ENCODE measurements around the gene PIAS2. TPM values are rescaled to one million over a fixed set of nuclear protein-coding genes. Genes with fewer than 3 reads are reported as not detected.
A peak's percentile ranks its signal among the peaks of the same experiment; 100 is the strongest.

Gene PIAS2
- polyA plus RNA-seq, 1 experiment = 5.6 TPM

- TF ChIP-seq CTCF (IDR thresholded peaks at IDR 0.05; ENCODE audit: insufficient read depth, low read depth, low read length) = no peak
- no peak for DNase-seq (ENCODE audit: low read depth)
Observed at GRCh38 chr18:46920653-46921052, 3.3 kb upstream of the PIAS2 start.

GRCh38 chr18:46920067-46920466 is 2.8 kb upstream of the PIAS2 start:
- H3K27me3 ChIP-seq (ENCODE audit: control insufficient read depth, insufficient read depth, low read length) = no peaks in the 10 kb centered on the region
- ChIA-PET CTCF (no interaction called here), POLR2A (no interaction called here)
- no peaks in the 10 kb centered on the region for H3K36me3 ChIP-seq (ENCODE audit: control insufficient read depth, insufficient read depth, low read length)
- DNase-seq (ENCODE audit: low read depth) = no peak
- H3K4me3 ChIP-seq (ENCODE audit: low read depth, low read length) = no peak overlapping the region
- TF ChIP-seq CTCF (IDR thresholded peaks at IDR 0.05; ENCODE audit: insufficient read depth, low read depth, low read length) = no peak

More at GRCh38 chr18:46920653-46921052, 3.3 kb upstream of the PIAS2 start:
- no peak overlapping the region for H3K4me3 ChIP-seq (ENCODE audit: low read depth, low read length)
- H3K27me3 ChIP-seq (ENCODE audit: control insufficient read depth, insufficient read depth, low read length) = no peaks in the 10 kb centered on the region
- H3K36me3 ChIP-seq (ENCODE audit: control insufficient read depth, insufficient read depth, low read length) = no peaks in the 10 kb centered on the region
- ChIA-PET CTCF (interaction anchor here (0.6 to 1.3 kb wide), 2 partner anchors 10 to 183 kb away, joined by 3 to 4 read pairs; no protein-coding TSS in a partner anchor), POLR2A (no interaction called here)

- CTCF ChIA-PET = interaction anchor here (0.6 kb wide), 1 partner anchor 33 kb away, joined by 3 read pairs; no protein-coding TSS in a partner anchor
- TF ChIP-seq CTCF (IDR thresholded peaks at IDR 0.05; ENCODE audit: insufficient read depth, low read depth, low read length) = no peak
- POLR2A ChIA-PET = interaction anchor here (0.8 kb wide), 1 partner anchor 231 kb away, joined by 3 read pairs; no protein-coding TSS in a partner anchor
- H3K27me3 ChIP-seq (ENCODE audit: control insufficient read depth, insufficient read depth, low read length) = no peaks in the 10 kb centered on the region
- DNase-seq (ENCODE audit: low read depth) = no peak
- H3K36me3 ChIP-seq (ENCODE audit: control insufficient read depth, insufficient read depth, low read length) = no peaks in the 10 kb centered on the region
- peak overlapping the region; percentile 85 for H3K4me3 ChIP-seq (ENCODE audit: low read depth, low read length)
Observed at GRCh38 chr18:46917803-46918600, 695 bp upstream of the PIAS2 start.

GRCh38 chr18:46916551-46917107 is 678 bp downstream of the PIAS2 start:
- ChIA-PET CTCF (no interaction called here), POLR2A (no interaction called here)
- no peaks in the 10 kb centered on the region for H3K36me3 ChIP-seq (ENCODE audit: control insufficient read depth, insufficient read depth, low read length)
- H3K27me3 ChIP-seq (ENCODE audit: control insufficient read depth, insufficient read depth, low read length) = no peaks in the 10 kb centered on the region
- TF ChIP-seq CTCF (IDR thresholded peaks at IDR 0.05; ENCODE audit: insufficient read depth, low read depth, low read length) = no peak
- peak overlapping the region; percentile 85 for H3K4me3 ChIP-seq (ENCODE audit: low read depth, low read length)
- DNase-seq (ENCODE audit: low read depth) = no peak

GRCh38 chr18:46915800-46916550 is 1.3 kb downstream of the PIAS2 start:
- no peak for DNase-seq (ENCODE audit: low read depth)
- CTCF ChIA-PET = no interaction called here

More at GRCh38 chr18:46915800-46916550, 1.3 kb downstream of the PIAS2 start:
- Histone ChIP-seq H3K4me3 (ENCODE audit: low read depth, low read length) (peak overlapping the region; percentile 85), H3K27me3 (ENCODE audit: control insufficient read depth, insufficient read depth, low read length) (no peaks in the 10 kb centered on the region), H3K36me3 (ENCODE audit: control insufficient read depth, insufficient read depth, low read length) (no peaks in the 10 kb centered on the region)
- no peak for TF ChIP-seq CTCF (IDR thresholded peaks at IDR 0.05; ENCODE audit: insufficient read depth, low read depth, low read length)
- POLR2A ChIA-PET = no interaction called here
